HG02642 (cell line): ENCODE data around the gene ZNF655.
"Not testable (repeated sequence)": the region's sequence is repeated elsewhere in the genome, so short reads cannot be mapped to it uniquely, and the experiment has no call there.

Experiments
- ATAC-seq: cut with Tn5 transposase; IDR thresholded peaks from one replicate; pipeline ENCODE4 v1.9.1; 2021; ENCODE audit warnings: mild to moderate bottlenecking; ENCODE audit not compliant: unreplicated experiment, poor library complexity

ZNF655 gene

GRCh38 chr7:99558306-99559174 is at the start of gene ZNF655:
TSS of gene ZNF655 (plus strand) at chr7:99558642. CDS start at chr7:99560560, 1,918 bp downstream.
- peak; percentile 89 for ATAC-seq

- ATAC-seq: no peak
Observed at GRCh38 chr7:99514050-99514449, 44.4 kb upstream of the ZNF655 start.

- ATAC-seq: no peak
Observed at GRCh38 chr7:99521399-99521798, 37.0 kb upstream of the ZNF655 start.

GRCh38 chr7:99525713-99526440 is 32.6 kb upstream of the ZNF655 start:
- no peak for ATAC-seq

- no peak for ATAC-seq
Observed at GRCh38 chr7:99531354-99531765, 27.1 kb upstream of the ZNF655 start.

GRCh38 chr7:99535667-99536066 is 22.8 kb upstream of the ZNF655 start:
- ATAC-seq: no peak

GRCh38 chr7:99539213-99539811 is 19.1 kb upstream of the ZNF655 start:
- ATAC-seq: no peak

GRCh38 chr7:99540542-99540941 is 17.9 kb upstream of the ZNF655 start:
- ATAC-seq: no peak

- no peak for ATAC-seq
Observed at GRCh38 chr7:99541212-99541611, 17.2 kb upstream of the ZNF655 start.

GRCh38 chr7:99543081-99543671 is 15.3 kb upstream of the ZNF655 start:
- ATAC-seq: no peak

- ATAC-seq: no peak
Observed at GRCh38 chr7:99543916-99544315, 14.5 kb upstream of the ZNF655 start.

GRCh38 chr7:99545308-99545707 is 13.1 kb upstream of the ZNF655 start:
- ATAC-seq: not testable (repeated sequence)

- ATAC-seq: not testable (repeated sequence)
Observed at GRCh38 chr7:99549545-99549944, 8.9 kb upstream of the ZNF655 start.

- ATAC-seq: peak; percentile 11
Observed at GRCh38 chr7:99551334-99551733, 7.1 kb upstream of the ZNF655 start.

GRCh38 chr7:99551767-99552463 is 6.5 kb upstream of the ZNF655 start, which contains the start of gene FAM200A:
TSS of gene FAM200A (minus strand) at chr7:99552114. CDS start at chr7:99548407, 3,707 bp downstream.
- ATAC-seq: peak; percentile 96

GRCh38 chr7:99553039-99553438 is 5.4 kb upstream of the ZNF655 start:
- ATAC-seq: no peak

GRCh38 chr7:99554939-99555338 is 3.5 kb upstream of the ZNF655 start:
- no peak for ATAC-seq

GRCh38 chr7:99557196-99557607 is 1.2 kb upstream of the ZNF655 start:
- no peak for ATAC-seq

- ATAC-seq: peak; percentile 54
Observed at GRCh38 chr7:99557940-99558305, 519 bp upstream of the ZNF655 start.
